ENCODE data around the gene PHF5A. TPM values are rescaled to one million over a fixed set of nuclear protein-coding genes. Genes with fewer than 3 reads are reported as not detected.

The PHF5A gene
- total and polyA plus RNA-seq, 2 donors (not counting 3 experiments of a cell fraction or from before 2014, with no cell fraction given), result 61.1 to 63.7 TPM

DNA sequence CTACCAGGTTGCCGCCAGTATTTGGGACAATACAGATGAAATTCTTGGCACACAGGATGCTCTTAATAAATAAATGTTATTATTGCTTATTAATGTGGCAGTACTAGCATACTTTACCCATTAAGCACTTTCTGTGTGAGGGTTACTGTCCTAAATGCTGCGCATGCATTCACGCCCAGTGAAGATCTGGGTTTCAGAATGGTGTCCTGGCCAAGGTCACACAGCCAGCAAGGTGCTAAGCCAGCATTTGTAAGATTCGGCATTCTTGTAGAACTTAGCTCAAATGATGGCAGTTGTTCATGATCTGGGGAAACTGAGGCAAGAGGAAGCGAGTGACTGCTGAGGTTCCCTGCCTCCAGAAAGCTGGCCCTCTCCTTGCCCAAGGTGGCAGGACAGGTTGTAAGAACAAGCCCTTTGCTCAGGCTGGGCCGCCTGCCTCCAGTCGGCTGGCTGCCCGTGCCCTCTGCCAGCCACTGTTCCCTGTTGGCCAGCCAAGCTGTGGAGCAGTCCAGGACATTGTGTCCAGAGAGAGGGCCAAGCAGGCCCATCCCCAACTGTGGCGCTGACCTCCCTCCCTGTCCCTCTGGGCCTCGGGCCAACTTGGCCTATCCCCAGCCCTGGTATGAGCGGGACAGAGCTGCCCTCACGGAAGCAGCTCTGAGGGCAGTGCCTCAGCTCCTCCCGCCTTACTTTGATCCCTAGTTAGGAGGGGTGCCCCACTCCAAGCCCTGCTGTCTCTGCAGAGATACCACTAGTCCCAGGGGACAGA, 50.7 kb downstream of the PHF5A start:
- Histone ChIP-seq H4K20me1 (replicated peaks; ENCODE audit: control insufficient read depth, extremely low read depth, insufficient read depth, low read length) (no peaks in the 10 kb centered on the region), H3K4me3 (replicated peaks in 1 of 3; ENCODE audit: insufficient read depth in 1 of 3, low read depth in 1 of 3, low read length in 3 of 3) (no peak overlapping the region), H3K9ac (replicated peaks; ENCODE audit: extremely low read depth, insufficient read depth, low read length) (no peak overlapping the region), H3K36me3 (ENCODE audit: control insufficient read depth in 2 of 2, extremely low read depth in 1 of 2, insufficient read depth in 2 of 2, low read length in 2 of 2) (no peaks in the 10 kb centered on the region), H3K9me1 (replicated peaks; ENCODE audit: control insufficient read depth, extremely low read depth, insufficient read depth, low read length) (no peaks in the 10 kb centered on the region), H3K4me2 (ENCODE audit: insufficient read depth, low read length) (no peak overlapping the region), H3K4me1 (ENCODE audit: control insufficient read depth, extremely low read depth, insufficient read depth, low read length) (peaks cover 13% of the 10 kb centered on the region), H2AFZ (ENCODE audit: low read depth, low read length) (no peak overlapping the region), H3K27ac (ENCODE audit: insufficient read depth, low read depth, low read length) (no peak overlapping the region), H3K9me3 (replicated peaks; ENCODE audit: control insufficient read depth, insufficient read depth, low read length) (no peaks in the 10 kb centered on the region), H3K79me2 (ENCODE audit: control insufficient read depth, insufficient read depth, low read length) (peaks cover 8% of the 10 kb centered on the region), H3K27me3 (ENCODE audit: control insufficient read depth in 2 of 2, insufficient read depth in 2 of 2, low read length in 2 of 2) (no peaks in the 10 kb centered on the region)
- dilution Hi-C loops (cut with MboI; ENCODE audit: extremely low pct_ligation_motif_present, low sequenced_read_pairs) (no loop called here), intact Hi-C loops (cut with micrococcal nuclease) (no loop called here)
- no TSS peak for BruUV-seq (replicated peaks)
- no peak for FAIRE-seq
- ChIA-PET CTCF (interaction anchor here (0.8 to 2.4 kb wide), 7 partner anchors 9 to 100 kb away, joined by 3 to 16 read pairs (median 3); partner anchors contain the start of gene TOB2), POLR2A (interaction anchor here (1.1 to 1.5 kb wide), 3 partner anchors 27 to 31 kb away, joined by 3 to 8 read pairs (median 3); partner anchors contain the start of gene TOB2)
- TF ChIP-seq GATA2 (IDR thresholded peaks at IDR 0.05; ENCODE audit: insufficient read depth, insufficient read length, low read depth, low read length) (no peak), POLR2A (IDR thresholded peaks at IDR 0.05; ENCODE audit: low read depth, low read length) (no peak), JUN (IDR thresholded peaks at IDR 0.05; ENCODE audit: borderline replicate concordance, insufficient read depth, insufficient read length, low read depth) (no peak), FOS (IDR thresholded peaks at IDR 0.05; ENCODE audit: borderline replicate concordance, insufficient read depth, low read length) (no peak), MYC (IDR thresholded peaks at IDR 0.05; ENCODE audit: low read depth, low read length) (no peak), POLR2AphosphoS5 (IDR thresholded peaks at IDR 0.05; ENCODE audit: insufficient read depth, low read depth, low read length) (no peak), CTCF (IDR thresholded peaks at IDR 0.05; ENCODE audit: extremely low read depth in 1 of 2, insufficient read depth in 1 of 2, low read depth in 1 of 2, low read length in 2 of 2) (no peak), MAX (IDR thresholded peaks at IDR 0.05; ENCODE audit: insufficient read depth, insufficient read length) (no peak), EZH2 (IDR thresholded peaks at IDR 0.05; ENCODE audit: borderline replicate concordance, low read depth, low read length, severe bottlenecking) (no peak)
- peak; percentile 24 for DNase-seq (ENCODE audit: low read depth, low spot score)

All from endothelial cell of umbilical vein (primary cell).